HepG2 (cell line): ENCODE data around the gene CNP. TPM values are rescaled to one million over a fixed set of nuclear protein-coding genes. Genes with fewer than 3 reads are reported as not detected.

Experiments
- ATF1 ChIP-seq: IDR thresholded peaks from 2 replicates; pipeline ENCODE4 v1.6.1; 2016; ENCODE audit warnings: mild to moderate bottlenecking, control low read depth
- ATF7-NPFF ChIP-seq: sonication (generic); formaldehyde crosslinking; IDR thresholded peaks from 2 replicates; pipeline ENCODE4 v1.8.1; 2023; ENCODE audit warnings: mild to moderate bottlenecking, low read depth, missing genetic modification reagents, moderate library complexity
- FOXP1 ChIP-seq, 2 experiments: fragments of 450-650 bp in 1 of 2; IDR thresholded peaks; 2 replicates each; pipeline ENCODE4 v1.6.1; 2017 to 2018; ENCODE audit warnings: antibody characterized with exemption in 1 of 2
- HNRNPK ChIP-seq: fragments of 200-400 bp; formaldehyde crosslinking; IDR thresholded peaks from 2 replicates; pipeline ENCODE4 v1.6.1; 2018; ENCODE audit warnings: low read length, low read depth, moderate library complexity, mild to moderate bottlenecking; ENCODE audit not compliant: poor library complexity, severe bottlenecking
- IKZF1 ChIP-seq: fragments of 450-650 bp; IDR thresholded peaks from 2 replicates; pipeline ENCODE4 v1.7.1; 2016
- KAT7 ChIP-seq: IDR thresholded peaks from 2 replicates; pipeline ENCODE4 v1.6.1; 2018; ENCODE audit warnings: borderline replicate concordance, missing compliant biosample characterization
- KDM3A ChIP-seq: IDR thresholded peaks from 2 replicates; pipeline ENCODE4 v1.6.1; 2018; ENCODE audit warnings: low read depth, missing compliant biosample characterization
- MTA3 ChIP-seq: sonication (generic); formaldehyde crosslinking; IDR thresholded peaks from 2 replicates; pipeline ENCODE4 v1.4.0; 2020; ENCODE audit warnings: missing genetic modification reagents
- MYC ChIP-seq: sonication (generic); formaldehyde crosslinking; IDR thresholded peaks from 2 replicates; pipeline ENCODE4 v1.9.0; 2021; ENCODE audit warnings: missing genetic modification reagents, borderline replicate concordance
- STAG1 ChIP-seq: sonication (generic); formaldehyde crosslinking; IDR thresholded peaks from 2 replicates; pipeline ENCODE4 v1.4.0; 2020; ENCODE audit warnings: missing genetic modification reagents
- SYNCRIP ChIP-seq: fragments of 200-400 bp; formaldehyde crosslinking; IDR thresholded peaks from 2 replicates; pipeline ENCODE4 v1.6.1; 2018; ENCODE audit warnings: mild to moderate bottlenecking, low read depth, low read length; ENCODE audit not compliant: insufficient read depth
- THYN1 ChIP-seq: sonication (generic); formaldehyde crosslinking; IDR thresholded peaks from 2 replicates; pipeline ENCODE4 v1.8.1; 2023; ENCODE audit warnings: low read depth, mild to moderate bottlenecking, moderate library complexity, missing genetic modification reagents, borderline replicate concordance
- ZBTB1 ChIP-seq: sonication (generic); formaldehyde crosslinking; IDR thresholded peaks from 2 replicates; pipeline ENCODE4 v1.4.0; 2020; ENCODE audit warnings: missing genetic modification reagents, borderline replicate concordance
- ZNF260 ChIP-seq: sonication (generic); formaldehyde crosslinking; IDR thresholded peaks from 2 replicates; pipeline ENCODE4 v1.4.0; 2020; ENCODE audit warnings: missing genetic modification reagents, low read depth, mild to moderate bottlenecking, borderline replicate concordance
- ZNF296 ChIP-seq: sonication (generic); formaldehyde crosslinking; conservative IDR thresholded peaks from 2 replicates; pipeline ENCODE4 v1.5.0; 2020; ENCODE audit warnings: mild to moderate bottlenecking, missing genetic modification reagents
- ZNF33B ChIP-seq: sonication (generic); formaldehyde crosslinking; IDR thresholded peaks from 2 replicates; pipeline ENCODE4 v1.5.1; 2020; ENCODE audit warnings: mild to moderate bottlenecking, missing genetic modification reagents
- ZNF383 ChIP-seq: sonication (generic); formaldehyde crosslinking; IDR thresholded peaks from 2 replicates; pipeline ENCODE4 v1.4.0; 2020; ENCODE audit warnings: missing genetic modification reagents, mild to moderate bottlenecking, borderline replicate concordance
- ZNF710 ChIP-seq: sonication (generic); formaldehyde crosslinking; IDR thresholded peaks from 2 replicates; pipeline ENCODE4 v1.5.0; 2020; ENCODE audit warnings: mild to moderate bottlenecking, missing genetic modification reagents, borderline replicate concordance
- ZNF773 ChIP-seq: sonication (generic); formaldehyde crosslinking; IDR thresholded peaks from 2 replicates; pipeline ENCODE4 v1.4.0; 2020; ENCODE audit warnings: missing genetic modification reagents, borderline replicate concordance
- ZNF782 ChIP-seq: sonication (generic); formaldehyde crosslinking; IDR thresholded peaks from 2 replicates; pipeline ENCODE4 v1.4.0; 2020; ENCODE audit warnings: missing genetic modification reagents, mild to moderate bottlenecking, borderline replicate concordance
- polyA plus RNA-seq, 8 experiments: library from polyadenylated mRNA; depleted of rRNA in 3 of 8; stranded (reverse) in 7 of 8; unstranded in 1 of 8; fragments of >200 nt; fragmentation: Illumina TruSeq in 4 of 8; extraction: Trizol in 4 of 8; gene quantifications; 2 replicates each; pipeline versions ENCODE4 v1.2.1 to v1.2.3, GENCODE V29; 2011 to 2016; ENCODE audit warnings: low read depth in 4 of 8, missing spikeins in 1 of 8, mixed read lengths in 1 of 8; ENCODE audit not compliant: insufficient read depth in 1 of 8
- total RNA-seq, 5 experiments: library from RNA; depleted of rRNA; stranded (reverse); fragments of >200 nt; fragmentation: Illumina TruSeq; extraction: Trizol; gene quantifications; 2 replicates each; pipeline ENCODE4 v1.2.3, GENCODE V29; 2016; ENCODE audit warnings: low read depth in 1 of 5
- TF ChIP-seq, protein P1 (sequence below): sonication (generic); formaldehyde crosslinking; IDR thresholded peaks from 2 replicates; pipeline ENCODE4 v1.4.0; 2020; ENCODE audit warnings: missing genetic modification reagents, mild to moderate bottlenecking, borderline replicate concordance
- TF ChIP-seq, protein P2 (sequence below): sonication (generic); formaldehyde crosslinking; IDR thresholded peaks from 2 replicates; pipeline ENCODE4 v1.4.0; 2020; ENCODE audit warnings: mild to moderate bottlenecking, missing genetic modification reagents
- TF ChIP-seq, protein P3 (sequence below): sonication (generic); formaldehyde crosslinking; IDR thresholded peaks from 2 replicates; pipeline ENCODE4 v1.9.0; 2021; ENCODE audit warnings: missing genetic modification reagents, mild to moderate bottlenecking, borderline replicate concordance

Gene CNP
- total and polyA plus RNA-seq, 2 of the 13 experiments (the other 11 are each of a cell fraction or from before 2014, with no cell fraction given): 97.2 to 161 TPM

GRCh38 chr17:41959336-41960095, 7.1 kb upstream of the CNP start (continued):
- TF ChIP-seq, protein P1, sequence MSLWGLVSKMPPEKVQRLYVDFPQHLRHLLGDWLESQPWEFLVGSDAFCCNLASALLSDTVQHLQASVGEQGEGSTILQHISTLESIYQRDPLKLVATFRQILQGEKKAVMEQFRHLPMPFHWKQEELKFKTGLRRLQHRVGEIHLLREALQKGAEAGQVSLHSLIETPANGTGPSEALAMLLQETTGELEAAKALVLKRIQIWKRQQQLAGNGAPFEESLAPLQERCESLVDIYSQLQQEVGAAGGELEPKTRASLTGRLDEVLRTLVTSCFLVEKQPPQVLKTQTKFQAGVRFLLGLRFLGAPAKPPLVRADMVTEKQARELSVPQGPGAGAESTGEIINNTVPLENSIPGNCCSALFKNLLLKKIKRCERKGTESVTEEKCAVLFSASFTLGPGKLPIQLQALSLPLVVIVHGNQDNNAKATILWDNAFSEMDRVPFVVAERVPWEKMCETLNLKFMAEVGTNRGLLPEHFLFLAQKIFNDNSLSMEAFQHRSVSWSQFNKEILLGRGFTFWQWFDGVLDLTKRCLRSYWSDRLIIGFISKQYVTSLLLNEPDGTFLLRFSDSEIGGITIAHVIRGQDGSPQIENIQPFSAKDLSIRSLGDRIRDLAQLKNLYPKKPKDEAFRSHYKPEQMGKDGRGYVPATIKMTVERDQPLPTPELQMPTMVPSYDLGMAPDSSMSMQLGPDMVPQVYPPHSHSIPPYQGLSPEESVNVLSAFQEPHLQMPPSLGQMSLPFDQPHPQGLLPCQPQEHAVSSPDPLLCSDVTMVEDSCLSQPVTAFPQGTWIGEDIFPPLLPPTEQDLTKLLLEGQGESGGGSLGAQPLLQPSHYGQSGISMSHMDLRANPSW: no peak
- TF ChIP-seq FOXP1 (IDR thresholded peaks at IDR 0.05): no peak
- peak; percentile 19; the same call in 1 of the 2 replicates for TF ChIP-seq FOXP1 (CRISPR knock-in tag; IDR thresholded peaks at IDR 0.05)
- no peak for TF ChIP-seq ZNF260
- TF ChIP-seq ZBTB1 (CRISPR knock-in tag): no peak
- TF ChIP-seq ATF1 (CRISPR knock-in tag): no peak
- TF ChIP-seq KDM3A: 0 out of 2 replicates have a peak, but pooled peaks have one; percentile 28
- TF ChIP-seq SYNCRIP: no peak
- TF ChIP-seq ZNF296 (CRISPR knock-in tag): no peak
- peak; percentile 90 for TF ChIP-seq STAG1 (CRISPR knock-in tag)
- no peak for TF ChIP-seq MTA3 (CRISPR knock-in tag)
- TF ChIP-seq MYC (CRISPR knock-in tag): no peak; the same call in none of the 2 replicates
- no peak for TF ChIP-seq HNRNPK
- no peak for TF ChIP-seq ZNF383
- no peak for TF ChIP-seq THYN1 (CRISPR knock-in tag)
- TF ChIP-seq ATF7-NPFF (CRISPR knock-in tag): peak; percentile 63; the same call in 1 of the 2 replicates
- TF ChIP-seq ZNF33B: no peak
- TF ChIP-seq KAT7 (CRISPR knock-in tag): peak; percentile 61; the same call in 1 of the 2 replicates
- TF ChIP-seq ZNF773: no peak
- TF ChIP-seq, protein P2, sequence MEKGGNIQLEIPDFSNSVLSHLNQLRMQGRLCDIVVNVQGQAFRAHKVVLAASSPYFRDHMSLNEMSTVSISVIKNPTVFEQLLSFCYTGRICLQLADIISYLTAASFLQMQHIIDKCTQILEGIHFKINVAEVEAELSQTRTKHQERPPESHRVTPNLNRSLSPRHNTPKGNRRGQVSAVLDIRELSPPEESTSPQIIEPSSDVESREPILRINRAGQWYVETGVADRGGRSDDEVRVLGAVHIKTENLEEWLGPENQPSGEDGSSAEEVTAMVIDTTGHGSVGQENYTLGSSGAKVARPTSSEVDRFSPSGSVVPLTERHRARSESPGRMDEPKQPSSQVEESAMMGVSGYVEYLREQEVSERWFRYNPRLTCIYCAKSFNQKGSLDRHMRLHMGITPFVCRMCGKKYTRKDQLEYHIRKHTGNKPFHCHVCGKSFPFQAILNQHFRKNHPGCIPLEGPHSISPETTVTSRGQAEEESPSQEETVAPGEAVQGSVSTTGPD (CRISPR knock-in tag): no peak
- TF ChIP-seq IKZF1: no peak
- TF ChIP-seq ZNF710 (CRISPR knock-in tag): no peak
- TF ChIP-seq, protein P3, sequence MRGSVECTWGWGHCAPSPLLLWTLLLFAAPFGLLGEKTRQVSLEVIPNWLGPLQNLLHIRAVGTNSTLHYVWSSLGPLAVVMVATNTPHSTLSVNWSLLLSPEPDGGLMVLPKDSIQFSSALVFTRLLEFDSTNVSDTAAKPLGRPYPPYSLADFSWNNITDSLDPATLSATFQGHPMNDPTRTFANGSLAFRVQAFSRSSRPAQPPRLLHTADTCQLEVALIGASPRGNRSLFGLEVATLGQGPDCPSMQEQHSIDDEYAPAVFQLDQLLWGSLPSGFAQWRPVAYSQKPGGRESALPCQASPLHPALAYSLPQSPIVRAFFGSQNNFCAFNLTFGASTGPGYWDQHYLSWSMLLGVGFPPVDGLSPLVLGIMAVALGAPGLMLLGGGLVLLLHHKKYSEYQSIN (CRISPR knock-in tag): no peak
- no peak for TF ChIP-seq ZNF782 (CRISPR knock-in tag)
